Renal cortex interstitium (tissue), 11 donors: Measurements from ENCODE around the gene TRMT10B. TPM values are rescaled to one million over a fixed set of nuclear protein-coding genes. Genes with fewer than 3 reads are reported as not detected.
"Not testable (repeated sequence)": the region's sequence is repeated elsewhere in the genome, so short reads cannot be mapped to it uniquely, and the experiment has no call there.

ENCODE experiments used
- DNase-seq, 11 donors: peaks; one replicate each; pipeline ENCODE4 v3.0.0-alpha.2; 2013; ENCODE audit warnings: low read depth in 9 of 11, low spot score in 4 of 11; ENCODE audit errors: extremely low read depth in 1 of 11
- polyA plus RNA-seq, 3 donors: library from polyadenylated mRNA; unstranded; fragments of 120-200 nt; gene quantifications; one replicate each; pipeline ENCODE4 v1.2.1, GENCODE V29; 2013; ENCODE audit not compliant: insufficient read length in 3 of 3

The TRMT10B gene
- polyA plus RNA-seq, 3 donors, result 12.8 to 23.9 (median 16.9) TPM

- DNase-seq, result peak; percentile 77 to 93 (median 86)
Observed at GRCh38 chr9:37784616-37785483, 31.2 kb downstream of the TRMT10B start, which contains the start of gene EXOSC3. EXOSC3 (minus strand) TSS chr9:37785064; CDS start chr9:37785044, 20 bp downstream.

DNA sequence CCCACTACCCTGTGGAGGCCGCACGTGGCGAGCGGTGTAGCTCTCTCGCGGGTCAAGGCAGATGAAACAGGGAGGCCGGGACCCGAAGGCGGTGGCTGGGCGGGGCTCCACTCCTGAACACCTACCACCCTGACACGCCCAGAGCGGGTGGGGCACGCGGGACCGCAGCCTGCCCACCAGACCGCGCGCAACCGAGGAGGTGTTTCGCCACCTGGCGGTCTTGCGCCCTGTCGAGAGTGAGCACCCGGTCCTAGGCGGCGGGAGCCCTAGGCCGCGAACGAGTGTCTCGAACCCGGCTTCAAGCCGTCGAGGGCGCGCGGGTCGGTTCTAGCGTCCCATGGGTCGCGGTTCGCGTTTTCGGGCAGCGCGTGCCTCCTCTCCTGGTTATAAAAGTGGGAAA, 33.5 kb downstream of the TRMT10B start:
- DNase-seq, result no peak

DNA sequence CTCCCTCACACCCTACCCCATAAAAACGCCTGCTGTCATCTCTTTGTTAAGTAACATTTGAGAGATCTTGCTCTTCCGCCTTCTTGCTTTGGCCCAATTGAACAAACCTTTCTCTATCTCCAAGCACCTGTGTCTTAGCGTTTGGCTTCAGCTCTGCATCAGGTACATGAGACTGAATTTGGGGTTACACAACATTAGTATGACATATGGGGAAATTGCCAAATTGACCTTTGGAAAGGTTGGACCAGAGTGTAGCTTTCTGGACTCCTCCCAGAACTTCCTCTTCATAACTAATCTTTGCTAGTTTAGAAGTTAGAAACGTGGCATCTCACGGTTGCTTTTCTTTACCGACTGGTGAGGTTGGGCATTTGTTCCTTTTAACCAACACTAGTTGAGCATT, 34.7 kb downstream of the TRMT10B start:
- no peak for DNase-seq

GRCh38 chr9:37790096-37790495, 36.5 kb downstream of the TRMT10B start:
- DNase-seq, result no peak

DNA sequence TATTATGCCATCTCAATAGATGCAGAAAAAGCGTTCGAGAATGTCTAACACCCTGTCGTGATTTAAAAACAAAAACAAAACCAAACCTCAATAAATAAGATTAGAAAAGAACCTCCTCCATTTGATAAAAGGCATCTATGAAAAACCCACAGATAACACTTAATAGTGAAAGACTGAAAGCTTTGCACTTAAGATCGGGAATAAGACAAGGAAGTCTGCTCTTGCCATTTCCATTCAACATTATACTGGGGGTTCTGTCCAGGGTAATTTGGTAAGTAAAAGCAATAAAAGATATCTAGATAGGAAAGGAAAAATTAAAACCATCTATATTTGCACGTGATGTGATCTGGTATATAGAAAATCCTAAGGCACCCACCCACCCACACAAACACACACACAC, 38.5 kb downstream of the TRMT10B start:
- no peak for DNase-seq

DNA sequence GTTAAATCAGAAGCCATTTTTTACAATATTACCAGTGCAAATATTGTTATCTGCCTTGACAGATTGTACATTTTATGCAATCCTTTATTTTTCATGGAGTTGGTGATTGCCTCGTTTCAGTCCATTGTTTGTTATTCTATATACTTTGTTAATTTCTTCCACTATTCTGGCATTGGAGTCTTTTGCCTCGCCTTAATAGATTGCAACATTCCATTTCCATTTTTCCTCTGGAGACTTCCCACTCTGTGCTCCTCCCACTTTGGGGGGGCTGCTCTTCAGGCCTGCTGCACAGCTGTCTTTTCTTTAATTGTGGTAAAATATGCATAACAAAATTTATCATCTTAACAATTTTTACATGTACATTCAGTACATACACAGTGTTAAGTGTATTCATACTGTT, 42.6 kb downstream of the TRMT10B start:
- no peak for DNase-seq

GRCh38 chr9:37798677-37799076, 45.1 kb downstream of the TRMT10B start:
- no peak for DNase-seq

DNA sequence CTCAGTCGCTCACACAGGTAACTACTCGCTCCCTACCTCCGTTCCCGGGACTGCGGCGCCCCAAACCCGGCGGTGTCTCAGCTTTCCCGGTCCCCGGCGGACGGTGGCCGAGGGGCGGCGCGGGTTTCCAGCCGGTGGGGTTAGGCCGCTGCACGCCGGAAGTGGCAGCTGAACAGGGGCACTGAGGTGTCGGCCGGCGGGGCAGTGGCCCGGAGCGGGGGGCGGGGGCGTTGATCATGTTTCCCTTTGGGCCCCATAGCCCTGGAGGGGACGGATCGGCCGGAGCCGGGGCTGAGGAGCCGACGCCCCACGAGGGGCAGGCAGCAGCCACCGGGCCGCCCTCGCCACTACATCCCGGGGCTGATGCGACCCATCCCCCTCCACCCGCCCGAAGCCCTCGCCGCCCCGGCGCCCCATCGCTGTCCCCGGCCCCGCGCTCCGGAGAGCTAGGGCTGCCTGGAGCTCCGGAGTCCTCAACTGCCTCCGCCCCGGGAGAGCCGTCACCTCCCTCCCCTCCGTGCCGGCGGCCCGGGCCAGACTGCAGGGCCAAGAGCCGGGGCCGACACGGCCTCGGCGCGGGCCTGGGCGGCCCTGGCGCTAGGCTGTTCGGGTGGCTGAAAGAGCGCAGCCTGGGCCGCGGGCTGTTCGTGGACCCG, 47.2 kb downstream of the TRMT10B start, which contains the start of gene DCAF10:
TSS of gene DCAF10 (plus strand) at position 167 of the 656 bp plus-strand sequence. CDS start at position 237, 70 bp downstream.
- peak; percentile 57 to 86 (median 82) for DNase-seq

GRCh38 chr9:37801287-37801850, 47.8 kb downstream of the TRMT10B start:
- peak in 2 of 11 donors; percentile 8 to 19 for DNase-seq

DNA sequence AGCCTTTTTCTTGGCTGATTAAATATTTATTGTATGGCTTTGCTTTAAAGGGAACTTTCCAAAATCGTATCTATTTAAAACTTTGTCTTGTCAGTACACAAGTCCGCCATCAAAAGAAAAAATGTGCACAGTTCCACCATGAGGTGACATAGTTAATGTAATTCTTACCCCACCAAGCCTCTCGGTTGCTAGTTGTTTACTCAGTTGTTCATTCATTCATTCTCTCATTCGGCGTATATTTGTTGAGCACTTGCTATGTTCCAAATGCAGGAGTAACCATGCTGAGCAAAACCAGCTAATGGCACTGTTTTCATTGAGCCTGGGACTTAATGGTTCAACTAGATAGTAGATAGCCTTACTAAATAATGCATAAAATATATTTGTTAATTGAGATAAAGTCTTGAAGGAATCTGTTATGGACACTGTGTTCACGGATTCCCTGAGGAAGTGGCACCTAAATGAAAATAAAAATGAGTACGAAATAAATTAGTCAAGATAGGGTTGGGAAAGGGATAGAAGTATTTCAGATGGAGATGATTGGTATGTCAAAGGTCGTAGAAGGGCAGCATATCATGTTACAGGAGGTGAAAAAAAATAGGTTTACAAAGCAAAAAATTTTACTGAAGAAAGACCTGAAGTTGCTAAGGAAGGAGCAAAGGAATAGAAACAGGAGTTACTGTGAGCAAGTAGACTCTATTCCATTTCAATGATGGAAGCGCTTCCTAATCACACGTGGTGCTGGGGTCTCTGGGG, 48.5 kb downstream of the TRMT10B start:
- DNase-seq, result no peak

DNA sequence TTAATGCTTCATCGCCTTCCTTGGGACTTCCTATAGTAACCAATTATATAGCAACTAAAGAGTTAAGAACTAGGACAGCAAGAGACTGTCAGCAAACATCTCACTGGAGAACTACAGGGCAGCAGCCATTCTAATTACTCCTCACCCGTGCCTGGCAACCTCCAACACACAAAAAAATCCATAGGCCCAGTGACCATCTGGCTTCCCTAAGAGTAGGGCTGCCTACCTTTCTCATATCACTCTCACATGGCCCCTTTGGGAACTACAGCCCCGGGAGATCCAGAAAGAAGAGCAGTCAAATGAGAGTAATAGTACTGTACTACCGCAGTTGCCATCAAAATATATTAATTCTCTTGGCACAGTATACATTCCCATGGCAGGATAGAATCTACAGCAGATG, 52.7 kb downstream of the TRMT10B start:
- no peak for DNase-seq

GRCh38 chr9:37809676-37810075, 56.1 kb downstream of the TRMT10B start:
- DNase-seq, result not testable (repeated sequence)

DNA sequence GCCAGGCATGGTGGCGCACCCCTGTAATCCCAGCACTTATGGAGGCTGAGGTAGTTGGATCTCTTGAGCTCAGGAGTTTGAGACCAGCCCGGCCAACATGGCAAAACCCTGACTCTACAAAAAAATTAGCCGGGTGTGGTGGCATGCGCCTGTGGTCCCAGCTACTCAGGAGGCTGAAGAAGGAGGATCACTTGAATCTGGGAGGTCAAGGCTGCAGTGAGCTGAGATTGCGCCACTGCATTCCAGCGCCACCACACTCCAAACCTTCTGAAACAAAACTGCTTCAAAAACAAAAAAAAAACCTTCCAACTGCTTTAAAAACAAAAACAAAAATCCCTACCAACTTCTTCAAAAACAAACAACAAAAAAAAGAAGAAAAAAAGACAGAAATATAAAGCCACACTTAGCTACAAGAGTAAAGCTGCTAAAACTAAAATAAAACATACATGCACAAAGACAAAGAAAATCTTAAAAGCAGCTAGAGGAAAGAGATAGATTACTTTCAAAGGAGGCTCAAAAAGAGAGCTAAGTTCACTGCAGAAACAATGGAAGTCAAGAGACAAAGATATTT, 58.4 kb downstream of the TRMT10B start:
- no peak for DNase-seq

GRCh38 chr9:37812773-37813379, 59.3 kb downstream of the TRMT10B start:
- no peak for DNase-seq

DNA sequence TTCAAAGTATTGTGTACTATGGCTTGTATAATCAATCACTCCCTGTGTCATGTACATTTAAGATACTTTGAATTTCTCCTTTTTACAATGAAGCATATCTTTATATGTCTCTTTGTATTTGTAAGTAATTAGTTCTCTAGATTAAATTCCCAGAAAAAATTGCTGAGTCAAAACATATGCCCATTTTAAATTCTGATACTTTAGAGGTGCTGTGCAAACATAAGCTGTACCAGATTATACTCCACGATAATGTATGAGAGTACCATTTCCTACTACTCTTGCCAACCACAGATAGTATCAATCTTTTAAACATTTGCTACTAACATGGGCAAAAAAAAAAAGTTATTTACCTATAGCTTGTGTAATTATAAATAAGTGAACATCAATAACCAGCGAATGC, 65.2 kb downstream of the TRMT10B start:
- no peak for DNase-seq

- no peak for DNase-seq
Observed at GRCh38 chr9:37820142-37820541, 66.5 kb downstream of the TRMT10B start.

DNA sequence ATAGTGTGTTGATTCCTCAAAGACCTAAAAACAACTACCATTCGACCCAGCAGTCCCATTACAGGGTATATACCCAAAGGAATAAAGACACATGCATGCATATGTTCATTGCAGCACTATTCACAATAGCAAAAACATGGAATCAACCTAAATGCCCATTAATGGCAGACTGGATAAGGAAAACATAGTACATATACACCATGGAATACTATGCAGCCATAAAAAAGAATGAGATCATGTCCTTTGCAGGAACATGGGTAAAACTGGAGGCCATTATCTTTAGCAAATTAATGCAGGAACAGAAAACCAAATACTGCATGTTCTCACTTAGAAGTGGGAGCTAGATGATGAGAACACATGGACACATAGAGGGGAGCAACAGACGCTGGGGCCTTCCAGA, 71.6 kb downstream of the TRMT10B start:
- not testable (repeated sequence) for DNase-seq

GRCh38 chr9:37827483-37828165, 74.0 kb downstream of the TRMT10B start:
- DNase-seq, result no peak
